ENCODE data around the gene ABITRAM.

DNA sequence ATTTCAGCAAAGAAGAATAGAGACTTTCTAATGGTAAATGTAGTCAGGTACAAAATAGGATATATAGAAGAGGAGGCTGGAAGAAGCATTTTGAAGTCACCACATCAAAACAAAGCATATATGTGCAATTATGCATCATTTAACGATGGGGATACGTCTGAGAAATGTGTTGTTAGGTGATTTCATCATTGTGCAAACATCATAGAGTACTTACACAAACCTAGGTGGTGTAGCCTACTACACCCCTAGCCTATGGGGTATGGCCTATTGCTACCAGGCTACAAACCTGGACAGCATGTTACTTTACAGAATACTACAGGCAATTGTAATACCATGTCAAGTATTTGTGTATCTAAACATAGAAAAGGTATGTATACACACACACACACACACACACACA, 28.7 kb upstream of the ABITRAM start:
- TF ChIP-seq, protein P1, sequence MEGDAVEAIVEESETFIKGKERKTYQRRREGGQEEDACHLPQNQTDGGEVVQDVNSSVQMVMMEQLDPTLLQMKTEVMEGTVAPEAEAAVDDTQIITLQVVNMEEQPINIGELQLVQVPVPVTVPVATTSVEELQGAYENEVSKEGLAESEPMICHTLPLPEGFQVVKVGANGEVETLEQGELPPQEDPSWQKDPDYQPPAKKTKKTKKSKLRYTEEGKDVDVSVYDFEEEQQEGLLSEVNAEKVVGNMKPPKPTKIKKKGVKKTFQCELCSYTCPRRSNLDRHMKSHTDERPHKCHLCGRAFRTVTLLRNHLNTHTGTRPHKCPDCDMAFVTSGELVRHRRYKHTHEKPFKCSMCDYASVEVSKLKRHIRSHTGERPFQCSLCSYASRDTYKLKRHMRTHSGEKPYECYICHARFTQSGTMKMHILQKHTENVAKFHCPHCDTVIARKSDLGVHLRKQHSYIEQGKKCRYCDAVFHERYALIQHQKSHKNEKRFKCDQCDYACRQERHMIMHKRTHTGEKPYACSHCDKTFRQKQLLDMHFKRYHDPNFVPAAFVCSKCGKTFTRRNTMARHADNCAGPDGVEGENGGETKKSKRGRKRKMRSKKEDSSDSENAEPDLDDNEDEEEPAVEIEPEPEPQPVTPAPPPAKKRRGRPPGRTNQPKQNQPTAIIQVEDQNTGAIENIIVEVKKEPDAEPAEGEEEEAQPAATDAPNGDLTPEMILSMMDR (IDR thresholded peaks at IDR 0.05), result no peak
- no peak for TF ChIP-seq POLR2A (IDR thresholded peaks at IDR 0.05)
